HK-2 (cell line): Measurements from ENCODE around the gene MSANTD2.
A peak's percentile ranks its signal among the peaks of the same experiment; 100 is the strongest.
"Not testable (repeated sequence)": the region's sequence is repeated elsewhere in the genome, so short reads cannot be mapped to it uniquely, and the experiment has no call there.

Source experiments
- DNase-seq: peaks from one replicate; pipeline ENCODE4 v3.0.0-alpha.2; 2018; ENCODE audit not compliant: unreplicated experiment

The MSANTD2 gene

GRCh38 chr11:124776865-124777645 is 23.2 kb downstream of the MSANTD2 start:
- DNase-seq = no peak

- not testable (repeated sequence) for DNase-seq
Observed at GRCh38 chr11:124770959-124771358, 29.2 kb downstream of the MSANTD2 start.

- no peak for DNase-seq
Observed at GRCh38 chr11:124769806-124770774, 30.1 kb downstream of the MSANTD2 start.

GRCh38 chr11:124768914-124769313 is 31.3 kb downstream of the MSANTD2 start:
- no peak for DNase-seq

DNA sequence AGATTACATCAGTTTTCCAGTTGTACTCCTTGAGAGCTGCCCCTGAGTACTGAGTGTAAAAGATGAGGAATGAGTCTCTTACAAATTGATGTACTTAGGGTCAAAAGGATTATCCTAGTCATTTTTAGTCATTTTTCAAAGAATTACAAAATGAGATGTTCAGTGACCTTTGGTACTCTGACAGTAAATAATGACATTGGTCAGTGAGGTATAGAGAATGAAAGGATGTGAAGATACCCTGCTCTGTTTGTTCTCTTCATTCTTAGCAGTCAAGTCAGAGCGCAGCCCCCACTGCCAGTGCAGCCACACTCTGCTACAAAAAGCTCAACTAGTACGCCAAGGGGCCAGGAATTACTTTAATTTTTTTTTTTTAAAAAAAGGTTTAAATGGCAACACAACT is 34.0 kb downstream of the MSANTD2 start:
- DNase-seq = no peak

- peak; percentile 77 for DNase-seq
Observed at GRCh38 chr11:124763156-124763947, 36.9 kb downstream of the MSANTD2 start.

- DNase-seq = peak; percentile 22
Observed at GRCh38 chr11:124762624-124763155, 37.5 kb downstream of the MSANTD2 start.

GRCh38 chr11:124762105-124762623 is 38.0 kb downstream of the MSANTD2 start, which contains the start of gene ESAM:
Gene ESAM (minus strand): TSS chr11:124762290. CDS start chr11:124762154, 136 bp downstream.
- DNase-seq = no peak

DNA sequence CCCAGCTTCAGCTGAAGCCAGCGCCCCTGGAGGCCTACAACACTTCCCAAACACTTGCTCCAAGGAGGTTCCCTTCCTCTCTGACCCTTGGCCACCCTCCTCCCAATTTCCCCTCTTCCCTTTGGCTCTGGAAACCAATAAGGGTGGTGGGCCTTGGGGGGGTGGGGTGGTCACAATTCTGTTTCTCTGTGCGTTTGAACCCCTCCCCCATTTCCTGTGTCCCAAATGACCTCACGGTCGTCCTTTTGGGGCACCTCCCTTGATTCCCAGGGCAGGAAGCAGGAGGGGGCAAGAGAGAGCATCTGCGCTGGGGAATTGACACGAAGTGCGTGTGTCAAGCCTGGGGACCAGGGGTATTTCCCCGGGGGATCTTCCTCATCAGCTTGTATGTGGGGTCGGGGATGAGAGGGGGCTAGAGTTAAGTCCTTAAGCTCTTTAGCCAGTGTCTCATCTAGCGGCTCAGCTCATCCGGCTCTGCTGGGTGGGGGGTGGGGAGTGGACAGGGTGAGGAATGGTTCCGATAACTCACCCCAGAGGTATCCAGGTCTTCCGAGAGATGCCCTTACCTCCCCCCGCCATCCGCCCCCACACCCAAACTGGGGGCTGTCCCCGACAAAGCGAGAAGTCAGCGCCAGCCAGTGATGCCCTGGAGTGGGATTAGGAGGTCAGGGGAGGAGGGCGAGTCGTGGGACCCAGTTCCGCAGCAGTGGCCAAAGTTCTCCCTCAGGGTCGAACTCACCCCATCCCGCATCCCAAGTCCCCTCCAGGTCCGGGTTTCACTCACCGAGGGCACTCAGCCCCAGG is 38.7 kb downstream of the MSANTD2 start:
- DNase-seq = no peak

- DNase-seq = no peak
Observed at GRCh38 chr11:124760806-124761205, 39.4 kb downstream of the MSANTD2 start.

DNA sequence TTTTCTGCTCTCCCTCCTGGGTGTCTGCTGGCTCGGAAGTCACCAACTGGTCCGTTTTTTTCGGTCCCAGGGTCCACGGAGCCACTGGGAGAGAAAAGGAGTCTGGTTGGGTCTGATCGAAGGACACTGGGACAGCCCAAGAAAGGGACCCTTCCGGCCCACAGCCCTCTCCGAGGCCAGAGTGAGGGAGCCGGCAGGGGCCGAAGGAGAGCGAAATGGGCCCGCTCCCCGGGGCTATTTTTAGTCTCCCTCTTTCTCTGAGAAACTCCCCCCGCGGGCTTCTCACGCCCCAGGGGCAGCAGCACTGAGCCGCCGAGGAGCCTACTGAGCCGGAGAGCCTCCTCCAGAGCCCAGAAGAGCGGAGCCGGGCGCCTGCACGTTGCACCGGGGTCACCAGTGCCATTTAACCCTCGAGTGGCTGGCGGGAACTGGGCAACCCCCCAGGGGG is 40.0 kb downstream of the MSANTD2 start:
- peak; percentile 21 for DNase-seq

DNA sequence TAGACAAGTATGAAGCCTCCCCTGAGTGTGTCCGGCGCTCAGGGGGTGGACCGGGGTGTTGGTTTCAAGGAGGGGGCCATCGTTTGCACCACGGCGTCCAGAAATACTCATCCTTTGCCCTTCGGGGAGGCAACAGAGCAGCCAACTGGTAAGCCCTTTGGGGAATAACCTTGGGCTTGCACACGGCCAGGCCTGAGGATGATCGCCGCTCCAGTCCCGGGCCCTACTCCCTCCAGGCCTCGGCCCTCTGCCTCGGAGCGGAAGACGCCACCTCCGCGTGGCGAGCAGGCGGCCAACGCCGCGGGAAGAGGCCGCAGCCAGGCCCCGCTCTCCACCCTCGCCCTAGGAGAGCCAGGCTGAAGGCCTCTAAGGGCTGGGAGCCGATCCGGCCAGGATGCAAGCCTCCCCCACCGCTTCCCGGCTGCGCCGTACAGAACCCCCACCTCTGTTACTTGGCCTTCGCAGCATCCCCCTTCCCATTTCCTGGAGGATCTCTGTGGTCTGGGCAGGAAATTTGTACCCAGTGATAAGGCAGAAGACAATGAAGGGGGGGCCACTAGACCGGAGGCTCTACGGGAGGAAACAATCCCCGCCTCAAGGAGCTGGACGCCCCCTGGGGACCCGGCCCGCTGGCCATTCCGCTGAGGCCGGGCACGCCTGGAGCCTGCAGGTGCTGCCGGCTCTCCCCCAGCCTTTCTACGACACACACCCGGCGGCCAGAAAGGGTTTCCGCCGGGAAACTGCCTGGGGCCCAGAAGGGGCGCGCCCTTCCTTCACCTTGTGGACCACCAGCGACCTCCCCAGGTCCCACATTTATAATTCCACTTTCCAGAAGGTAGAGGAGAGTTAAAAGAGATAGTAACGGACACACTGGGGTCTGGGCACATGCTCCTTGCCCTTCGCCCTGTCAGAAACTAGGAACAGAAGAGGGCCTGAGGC is 40.7 kb downstream of the MSANTD2 start:
- peak; percentile 55 for DNase-seq

DNA sequence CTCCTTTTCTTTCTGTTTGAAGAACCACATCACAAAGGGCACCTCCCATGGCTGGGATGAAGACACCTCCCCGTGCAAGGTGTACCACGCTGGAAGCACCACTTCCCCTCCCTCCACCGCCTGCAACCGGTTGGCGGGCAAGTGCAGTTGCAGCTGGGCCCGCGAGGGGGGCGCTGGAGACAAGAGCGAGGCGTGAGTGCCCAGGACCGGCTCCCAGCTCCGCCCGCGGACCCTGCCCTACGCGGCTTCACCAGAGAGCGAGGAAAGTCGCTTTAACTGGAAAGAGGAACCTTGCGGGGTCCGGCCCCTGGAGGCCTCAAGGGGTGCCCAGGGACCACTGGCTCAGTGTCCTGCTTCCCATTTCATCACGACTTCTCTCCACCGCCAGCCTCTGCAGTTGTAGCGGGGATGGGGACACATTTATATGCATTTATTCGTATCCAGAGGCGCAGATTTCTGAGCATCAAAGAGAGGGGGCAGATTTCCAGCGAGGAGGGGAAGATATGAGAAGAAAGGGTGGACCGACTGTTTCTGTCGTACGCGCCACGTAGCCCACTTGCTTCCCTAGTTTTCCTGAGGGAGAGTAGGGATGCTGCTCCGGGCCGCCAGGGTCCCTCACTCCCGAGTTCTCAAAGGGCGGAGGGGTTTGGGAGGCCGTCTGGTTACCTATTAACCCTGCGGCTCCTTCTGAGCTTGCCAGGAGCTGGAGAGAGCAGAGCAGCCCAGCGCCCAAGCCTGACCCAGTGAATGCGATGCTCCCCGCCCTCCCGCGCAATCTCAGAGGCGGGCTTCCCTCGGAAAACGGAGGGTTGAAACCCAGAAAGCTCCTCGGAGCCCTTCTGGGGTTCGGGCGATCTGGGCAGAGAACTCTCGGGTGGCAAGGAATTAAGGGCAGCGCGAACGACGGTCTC is 41.6 kb downstream of the MSANTD2 start:
- peak; percentile 74 for DNase-seq

GRCh38 chr11:124757320-124757719 is 42.9 kb downstream of the MSANTD2 start:
- no peak for DNase-seq

DNA sequence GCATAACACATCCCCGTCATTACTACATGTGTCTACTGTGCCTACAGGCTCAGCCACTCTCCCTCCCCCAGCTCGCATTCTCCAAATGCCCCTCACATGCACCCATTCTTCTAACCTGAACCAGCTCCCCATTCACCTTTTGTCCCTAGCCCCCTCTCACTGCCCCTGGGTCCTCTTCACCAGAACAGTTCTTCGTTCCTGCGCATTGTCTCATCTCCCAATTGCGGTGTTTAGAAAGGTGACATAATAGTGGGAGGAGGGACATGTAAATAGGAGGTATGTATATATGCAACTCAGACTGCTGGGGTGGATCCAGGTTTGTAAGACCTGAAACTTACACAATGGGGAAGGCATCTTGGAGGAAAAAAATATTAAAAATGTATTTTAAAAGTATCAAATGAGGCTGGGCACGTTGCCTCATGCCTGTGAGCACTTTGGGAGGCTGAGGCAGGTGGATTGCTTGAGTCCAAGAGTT is 43.4 kb downstream of the MSANTD2 start:
- DNase-seq = no peak

- no peak for DNase-seq
Observed at GRCh38 chr11:124756033-124756752, 44.0 kb downstream of the MSANTD2 start.

- DNase-seq = no peak
Observed at GRCh38 chr11:124754710-124755109, 45.5 kb downstream of the MSANTD2 start.
